Prostate gland (tissue), 2 donors: ENCODE results near the gene ACTR5.

ENCODE experiments used
- POLR2A ChIP-seq: fragments of 450-650 bp; IDR thresholded peaks from one replicate; pipeline ENCODE4 v1.6.1; 2016; ENCODE audit warnings: antibody characterized with exemption, mild to moderate bottlenecking
- POLR2AphosphoS5 ChIP-seq: sonication (generic); formaldehyde crosslinking; IDR thresholded peaks from one replicate; pipeline ENCODE4 v1.6.1; 2017; ENCODE audit warnings: antibody characterized with exemption
- TF ChIP-seq, protein P1 (sequence below), 4 experiments: fragments of 200-600 bp in 2 of 4; fragments of 450-650 bp in 2 of 4; sonication (generic) in 2 of 4; IDR thresholded peaks; 1 replicate in 3 of 4; 2 replicates in 1 of 4; pipeline ENCODE4 v1.5.1; 2016 to 2019; ENCODE audit warnings: antibody characterized with exemption in 4 of 4, mild to moderate bottlenecking in 2 of 4, moderate library complexity in 2 of 4

DNA sequence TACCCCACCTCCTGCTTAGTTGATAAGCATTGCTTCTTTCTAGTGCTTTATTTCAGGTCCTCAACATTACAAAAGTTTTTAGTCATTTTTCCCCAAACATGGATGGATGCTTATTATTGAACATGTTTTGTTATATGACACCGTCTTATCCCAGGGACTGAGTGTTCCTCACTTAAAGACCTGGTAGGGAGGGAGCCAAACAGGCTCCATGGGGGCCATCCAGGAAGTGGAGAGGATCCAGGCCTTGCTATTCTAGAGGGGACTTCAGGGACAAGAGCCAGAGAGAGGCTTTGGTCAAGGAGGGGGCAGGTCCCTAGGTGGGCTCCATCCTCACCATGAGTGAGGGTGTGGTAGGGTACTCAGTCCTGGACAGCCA lies 16.5 kb upstream of the ACTR5 start:
- TF ChIP-seq, protein P1, sequence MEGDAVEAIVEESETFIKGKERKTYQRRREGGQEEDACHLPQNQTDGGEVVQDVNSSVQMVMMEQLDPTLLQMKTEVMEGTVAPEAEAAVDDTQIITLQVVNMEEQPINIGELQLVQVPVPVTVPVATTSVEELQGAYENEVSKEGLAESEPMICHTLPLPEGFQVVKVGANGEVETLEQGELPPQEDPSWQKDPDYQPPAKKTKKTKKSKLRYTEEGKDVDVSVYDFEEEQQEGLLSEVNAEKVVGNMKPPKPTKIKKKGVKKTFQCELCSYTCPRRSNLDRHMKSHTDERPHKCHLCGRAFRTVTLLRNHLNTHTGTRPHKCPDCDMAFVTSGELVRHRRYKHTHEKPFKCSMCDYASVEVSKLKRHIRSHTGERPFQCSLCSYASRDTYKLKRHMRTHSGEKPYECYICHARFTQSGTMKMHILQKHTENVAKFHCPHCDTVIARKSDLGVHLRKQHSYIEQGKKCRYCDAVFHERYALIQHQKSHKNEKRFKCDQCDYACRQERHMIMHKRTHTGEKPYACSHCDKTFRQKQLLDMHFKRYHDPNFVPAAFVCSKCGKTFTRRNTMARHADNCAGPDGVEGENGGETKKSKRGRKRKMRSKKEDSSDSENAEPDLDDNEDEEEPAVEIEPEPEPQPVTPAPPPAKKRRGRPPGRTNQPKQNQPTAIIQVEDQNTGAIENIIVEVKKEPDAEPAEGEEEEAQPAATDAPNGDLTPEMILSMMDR (IDR thresholded peaks at IDR 0.05), result no peak
- TF ChIP-seq POLR2AphosphoS5 (no peak), POLR2A (no peak)
